Measurements from ENCODE around the gene CCDC177. TPM values are rescaled to one million over a fixed set of nuclear protein-coding genes. Genes with fewer than 3 reads are reported as not detected.

CCDC177 gene
- total RNA-seq, 1 experiment from 2014 or later: 0.82 TPM

DNA sequence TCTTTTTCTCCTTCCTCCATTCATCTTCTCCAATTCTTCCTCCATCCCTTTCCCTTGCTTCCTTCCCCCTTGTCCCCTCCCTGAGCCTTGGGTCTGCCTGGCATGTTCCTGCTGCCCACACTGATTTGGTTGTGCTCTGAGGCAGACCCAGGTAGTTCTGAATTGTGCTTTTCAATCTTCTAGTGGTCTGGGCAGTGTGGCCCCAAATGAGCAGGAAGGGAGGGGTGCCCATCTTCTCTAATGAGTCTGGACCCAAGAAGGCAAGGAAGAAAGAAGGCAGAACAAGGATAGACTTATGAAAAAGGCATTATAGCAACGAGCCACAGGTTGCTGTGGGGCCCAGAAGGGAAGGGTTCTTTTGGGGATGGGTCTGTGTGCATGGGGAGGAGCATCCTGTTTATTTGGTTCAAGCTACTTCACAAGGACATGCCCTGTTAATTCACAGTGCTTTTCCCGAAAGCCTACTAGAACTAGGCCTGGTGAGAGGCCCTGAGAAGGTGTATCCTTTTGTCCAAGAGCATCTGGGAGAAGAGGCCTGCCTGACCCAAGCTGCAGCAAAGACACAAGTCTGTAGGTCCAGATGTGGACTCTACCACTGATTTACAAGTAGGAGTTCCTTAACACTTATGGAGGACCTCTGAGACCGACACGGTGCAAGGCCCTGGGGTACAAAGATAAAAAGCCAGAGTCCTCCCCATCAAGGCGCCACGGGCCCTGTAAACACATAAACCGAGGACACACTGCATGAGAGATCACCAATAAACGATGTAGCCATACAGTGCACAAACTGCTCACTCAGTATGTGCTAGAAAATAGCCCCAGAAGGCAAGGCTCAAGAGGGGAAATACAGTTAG is 35.6 kb upstream of the CCDC177 start:
- intact Hi-C loops (cut with micrococcal nuclease; ENCODE audit: unreplicated experiment): no loop called here
- CTCF ChIA-PET: interaction anchor here (0.6 to 1.1 kb wide), 3 partner anchors 26 to 117 kb away, joined by 3 read pairs; no protein-coding TSS in a partner anchor

GRCh38 chr14:69606258-69607184 is 31.9 kb upstream of the CCDC177 start:
- no peaks in the 10 kb centered on the region for H3K9me3 Mint-ChIP-seq (ENCODE audit: unreplicated experiment)
- H3K4me3 Mint-ChIP-seq (ENCODE audit: unreplicated experiment): no peak overlapping the region
- ChIA-PET POLR2A (interaction anchor here (0.6 kb wide), 1 partner anchor 131 kb away, joined by 3 read pairs; no protein-coding TSS in a partner anchor), CTCF (interaction anchor here (0.8 to 2.3 kb wide), 9 partner anchors 16 to 125 kb away, joined by 3 to 10 read pairs (median 5); no protein-coding TSS in a partner anchor)
- no peaks in the 10 kb centered on the region for H3K27me3 Mint-ChIP-seq (ENCODE audit: insufficient read depth, unreplicated experiment)
- peaks cover 28% of the 10 kb centered on the region for H3K4me1 Mint-ChIP-seq (ENCODE audit: low read depth, unreplicated experiment)
- peak overlapping the region; percentile 82 for H3K27ac Mint-ChIP-seq (ENCODE audit: unreplicated experiment)
- peak; percentile 87 to 92 for DNase-seq
- H3K36me3 ChIP-seq (ENCODE audit: control insufficient read depth, insufficient read depth, low read length): no peaks in the 10 kb centered on the region
- peaks cover 24% of the 10 kb centered on the region for H3K4me1 ChIP-seq
- no peak overlapping the region for H3K4me3 ChIP-seq (ENCODE audit: low read depth, low read length)
- H3K9me3 ChIP-seq: no peaks in the 10 kb centered on the region
- intact Hi-C loops (cut with micrococcal nuclease; ENCODE audit: unreplicated experiment): loop anchor here (2.0 kb wide), 1 partner anchor 52 kb away; no protein-coding TSS in a partner anchor
- TF ChIP-seq, protein P1, sequence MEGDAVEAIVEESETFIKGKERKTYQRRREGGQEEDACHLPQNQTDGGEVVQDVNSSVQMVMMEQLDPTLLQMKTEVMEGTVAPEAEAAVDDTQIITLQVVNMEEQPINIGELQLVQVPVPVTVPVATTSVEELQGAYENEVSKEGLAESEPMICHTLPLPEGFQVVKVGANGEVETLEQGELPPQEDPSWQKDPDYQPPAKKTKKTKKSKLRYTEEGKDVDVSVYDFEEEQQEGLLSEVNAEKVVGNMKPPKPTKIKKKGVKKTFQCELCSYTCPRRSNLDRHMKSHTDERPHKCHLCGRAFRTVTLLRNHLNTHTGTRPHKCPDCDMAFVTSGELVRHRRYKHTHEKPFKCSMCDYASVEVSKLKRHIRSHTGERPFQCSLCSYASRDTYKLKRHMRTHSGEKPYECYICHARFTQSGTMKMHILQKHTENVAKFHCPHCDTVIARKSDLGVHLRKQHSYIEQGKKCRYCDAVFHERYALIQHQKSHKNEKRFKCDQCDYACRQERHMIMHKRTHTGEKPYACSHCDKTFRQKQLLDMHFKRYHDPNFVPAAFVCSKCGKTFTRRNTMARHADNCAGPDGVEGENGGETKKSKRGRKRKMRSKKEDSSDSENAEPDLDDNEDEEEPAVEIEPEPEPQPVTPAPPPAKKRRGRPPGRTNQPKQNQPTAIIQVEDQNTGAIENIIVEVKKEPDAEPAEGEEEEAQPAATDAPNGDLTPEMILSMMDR (IDR thresholded peaks at IDR 0.05; ENCODE audit: insufficient read depth in 1 of 2, low read depth in 1 of 2, low read length in 1 of 2, severe bottlenecking in 1 of 2, unreplicated experiment in 1 of 2): no peak
- H3K27me3 ChIP-seq (replicated peaks; ENCODE audit: control insufficient read depth, insufficient read depth, low read length): no peaks in the 10 kb centered on the region
- no TSS peak for BruUV-seq (replicated peaks)
- no peaks in the 10 kb centered on the region for H3K36me3 Mint-ChIP-seq (ENCODE audit: insufficient read depth, unreplicated experiment)

More for the DNA sequence above, 35.6 kb upstream of the CCDC177 start:
- TF ChIP-seq, protein P1 (IDR thresholded peaks at IDR 0.05; ENCODE audit: insufficient read depth in 1 of 2, low read depth in 1 of 2, low read length in 1 of 2, severe bottlenecking in 1 of 2, unreplicated experiment in 1 of 2): no peak
- Histone ChIP-seq H3K36me3 (ENCODE audit: control insufficient read depth, insufficient read depth, low read length) (no peaks in the 10 kb centered on the region), H3K4me3 (ENCODE audit: low read depth, low read length) (peak overlapping the region; percentile 49), H3K27me3 (replicated peaks; ENCODE audit: control insufficient read depth, insufficient read depth, low read length) (no peaks in the 10 kb centered on the region), H3K4me1 (peaks cover 46% of the 10 kb centered on the region), H3K9me3 (no peaks in the 10 kb centered on the region)
- BruUV-seq (replicated peaks): no TSS peak
- Mint-ChIP-seq H3K9me3 (ENCODE audit: unreplicated experiment) (no peaks in the 10 kb centered on the region), H3K27ac (ENCODE audit: unreplicated experiment) (no peak overlapping the region), H3K4me1 (ENCODE audit: low read depth, unreplicated experiment) (peaks cover 55% of the 10 kb centered on the region), H3K27me3 (ENCODE audit: insufficient read depth, unreplicated experiment) (no peaks in the 10 kb centered on the region), H3K36me3 (ENCODE audit: insufficient read depth, unreplicated experiment) (peaks cover 6% of the 10 kb centered on the region), H3K4me3 (ENCODE audit: unreplicated experiment) (peak overlapping the region; percentile 91)
- POLR2A ChIA-PET: no interaction called here
- no peak for DNase-seq

GRCh38 chr14:69605738-69606137 is 31.1 kb upstream of the CCDC177 start:
- peaks cover 24% of the 10 kb centered on the region for H3K4me1 ChIP-seq
- no peaks in the 10 kb centered on the region for H3K9me3 Mint-ChIP-seq (ENCODE audit: unreplicated experiment)
- H3K4me3 ChIP-seq (ENCODE audit: low read depth, low read length): no peak overlapping the region
- peak in 1 of 2 experiments; percentile 13 for DNase-seq
- no peaks in the 10 kb centered on the region for H3K36me3 ChIP-seq (ENCODE audit: control insufficient read depth, insufficient read depth, low read length)
- peak overlapping the region; percentile 82 for H3K27ac Mint-ChIP-seq (ENCODE audit: unreplicated experiment)
- no peaks in the 10 kb centered on the region for H3K36me3 Mint-ChIP-seq (ENCODE audit: insufficient read depth, unreplicated experiment)
- CTCF ChIA-PET: interaction anchor here (0.9 to 2.3 kb wide), 8 partner anchors 26 to 125 kb away, joined by 3 to 10 read pairs (median 4); no protein-coding TSS in a partner anchor
- H3K4me3 Mint-ChIP-seq (ENCODE audit: unreplicated experiment): no peak overlapping the region
- TF ChIP-seq, protein P1 (IDR thresholded peaks at IDR 0.05; ENCODE audit: insufficient read depth in 1 of 2, low read depth in 1 of 2, low read length in 1 of 2, severe bottlenecking in 1 of 2, unreplicated experiment in 1 of 2): no peak
- POLR2A ChIA-PET: no interaction called here
- no peaks in the 10 kb centered on the region for H3K27me3 Mint-ChIP-seq (ENCODE audit: insufficient read depth, unreplicated experiment)
- H3K9me3 ChIP-seq: no peaks in the 10 kb centered on the region
- H3K4me1 Mint-ChIP-seq (ENCODE audit: low read depth, unreplicated experiment): peaks cover 28% of the 10 kb centered on the region
- intact Hi-C loops (cut with micrococcal nuclease; ENCODE audit: unreplicated experiment): loop anchor here (2.0 kb wide), 1 partner anchor 53 kb away; no protein-coding TSS in a partner anchor
- H3K27me3 ChIP-seq (replicated peaks; ENCODE audit: control insufficient read depth, insufficient read depth, low read length): no peaks in the 10 kb centered on the region
- no TSS peak for BruUV-seq (replicated peaks)

All from Caco-2 (cell line).